PC-3 (cell line): Measurements from ENCODE around the gene TRIM65. TPM values are rescaled to one million over a fixed set of nuclear protein-coding genes. Genes with fewer than 3 reads are reported as not detected.
"Not testable (repeated sequence)": the region's sequence is repeated elsewhere in the genome, so short reads cannot be mapped to it uniquely, and the experiment has no call there.

Experiments used
- ATAC-seq: fragments of 200-7000 bp; cut with Tn5 transposase; 2 replicates; pipeline ENCODE4 v1.9.1; 2020; ENCODE audit warnings: mild to moderate bottlenecking, moderate library complexity
- BruUV-seq: library from RNA; stranded (reverse); fragments of 400-500 nt; replicated peaks from 2 replicates; lab custom pipeline; 2021; lab: Mats Ljungman, UMichigan
- CTCF ChIA-PET: fragments of 300-600 bp; sonication (Branson Sonifier 250); formaldehyde crosslinking; loops from one replicate; lab custom pipeline; 2022; ENCODE audit warnings: antibody characterized with exemption; lab: Charles Lee
- POLR2A ChIA-PET: fragments of 300-600 bp; sonication (Branson Sonifier 250); formaldehyde crosslinking; loops from one replicate; lab custom pipeline; 2022; ENCODE audit warnings: antibody characterized with exemption; ENCODE audit not compliant: unreplicated experiment; lab: Charles Lee
- DNase-seq: peaks from one replicate; pipeline ENCODE4 v3.0.0-alpha.2; 2015
- H2AFZ ChIP-seq: fragments of 300-600 bp; sonication (generic); 2 replicates; pipeline ENCODE4 v1.6.0; 2016; ENCODE audit warnings: antibody characterized with exemption, low read length
- H3F3A ChIP-seq: fragments of 300-600 bp; sonication (generic); one replicate; pipeline ENCODE4 v1.6.0; 2017; ENCODE audit warnings: antibody characterized with exemption, low read length, control low read depth, mild to moderate bottlenecking; ENCODE audit not compliant: unreplicated experiment
- H3K27ac ChIP-seq: fragments of 300-600 bp; sonication (generic); 2 replicates; pipeline ENCODE4 v1.5.1; 2016; ENCODE audit warnings: mild to moderate bottlenecking, low read length
- H3K27me3 ChIP-seq: fragments of 300-600 bp; sonication (generic); 2 replicates; pipeline ENCODE4 v1.6.1; 2016; ENCODE audit warnings: low read length, mixed read lengths
- H3K36me3 ChIP-seq: fragments of 300-600 bp; sonication (generic); 2 replicates; pipeline ENCODE4 v1.6.1; 2016; ENCODE audit warnings: low read depth, mixed run types, low read length, mixed read lengths
- H3K4me1 ChIP-seq: fragments of 300-600 bp; sonication (generic); 2 replicates; pipeline ENCODE4 v1.5.1; 2016; ENCODE audit warnings: low read length; ENCODE audit not compliant: insufficient read depth
- H3K4me2 ChIP-seq: fragments of 300-600 bp; sonication (generic); 2 replicates; pipeline ENCODE4 v1.6.0; 2016; ENCODE audit warnings: low read length
- H3K4me3 ChIP-seq: fragments of 300-600 bp; sonication (generic); 2 replicates; pipeline ENCODE4 v1.5.1; 2016; ENCODE audit warnings: mild to moderate bottlenecking, low read length, mixed read lengths
- H3K79me2 ChIP-seq: fragments of 300-600 bp; sonication (generic); 2 replicates; pipeline ENCODE4 v1.6.1; 2017; ENCODE audit warnings: low read length, mixed read lengths
- H3K9ac ChIP-seq: fragments of 300-600 bp; sonication (generic); 2 replicates; pipeline ENCODE4 v1.6.0; 2016; ENCODE audit warnings: mild to moderate bottlenecking, low read length
- H3K9me2 ChIP-seq: fragments of 300-600 bp; sonication (generic); replicated peaks from 2 replicates; pipeline ENCODE4 v1.6.1; 2016; ENCODE audit warnings: mixed run types, low read length, mixed read lengths
- H3K9me3 ChIP-seq: fragments of 300-600 bp; sonication (generic); 2 replicates; pipeline ENCODE4 v1.6.1; 2016; ENCODE audit warnings: low read length, mixed read lengths
- H4K20me1 ChIP-seq: fragments of 300-600 bp; sonication (generic); 2 replicates; pipeline ENCODE4 v1.6.1; 2016; ENCODE audit warnings: low read length, mixed read lengths
- EZH2 ChIP-seq: fragments of 300-600 bp; sonication (generic); IDR thresholded peaks from one replicate; pipeline ENCODE4 v1.6.1; 2017; ENCODE audit warnings: antibody characterized with exemption, mild to moderate bottlenecking, low read length; ENCODE audit not compliant: unreplicated experiment
- EZH2phosphoT487 ChIP-seq: fragments of 300-600 bp; sonication (generic); IDR thresholded peaks from 2 replicates; pipeline ENCODE4 v1.6.1; 2018; ENCODE audit warnings: mild to moderate bottlenecking, antibody characterized with exemption, low read length, borderline replicate concordance
- intact Hi-C: fragments of 100-400 bp; cut with micrococcal nuclease; formaldehyde crosslinking; loops from 2 replicates; pipeline ENCODE4 v1.9.0; 2023
- total RNA-seq: library from RNA; depleted of rRNA; stranded (reverse); fragments of >200 nt; gene quantifications from 2 replicates; pipeline ENCODE4 v1.2.3, GENCODE V29; 2014
- TF ChIP-seq, protein P1 (sequence below): fragments of 300-600 bp; sonication (generic); conservative IDR thresholded peaks from 2 replicates; pipeline ENCODE4 v1.5.1; 2017; ENCODE audit warnings: antibody characterized with exemption, low read depth, mild to moderate bottlenecking, low read length

TRIM65 gene
- total RNA-seq, 1 experiment from 2014 or later, result 32.3 TPM

DNA sequence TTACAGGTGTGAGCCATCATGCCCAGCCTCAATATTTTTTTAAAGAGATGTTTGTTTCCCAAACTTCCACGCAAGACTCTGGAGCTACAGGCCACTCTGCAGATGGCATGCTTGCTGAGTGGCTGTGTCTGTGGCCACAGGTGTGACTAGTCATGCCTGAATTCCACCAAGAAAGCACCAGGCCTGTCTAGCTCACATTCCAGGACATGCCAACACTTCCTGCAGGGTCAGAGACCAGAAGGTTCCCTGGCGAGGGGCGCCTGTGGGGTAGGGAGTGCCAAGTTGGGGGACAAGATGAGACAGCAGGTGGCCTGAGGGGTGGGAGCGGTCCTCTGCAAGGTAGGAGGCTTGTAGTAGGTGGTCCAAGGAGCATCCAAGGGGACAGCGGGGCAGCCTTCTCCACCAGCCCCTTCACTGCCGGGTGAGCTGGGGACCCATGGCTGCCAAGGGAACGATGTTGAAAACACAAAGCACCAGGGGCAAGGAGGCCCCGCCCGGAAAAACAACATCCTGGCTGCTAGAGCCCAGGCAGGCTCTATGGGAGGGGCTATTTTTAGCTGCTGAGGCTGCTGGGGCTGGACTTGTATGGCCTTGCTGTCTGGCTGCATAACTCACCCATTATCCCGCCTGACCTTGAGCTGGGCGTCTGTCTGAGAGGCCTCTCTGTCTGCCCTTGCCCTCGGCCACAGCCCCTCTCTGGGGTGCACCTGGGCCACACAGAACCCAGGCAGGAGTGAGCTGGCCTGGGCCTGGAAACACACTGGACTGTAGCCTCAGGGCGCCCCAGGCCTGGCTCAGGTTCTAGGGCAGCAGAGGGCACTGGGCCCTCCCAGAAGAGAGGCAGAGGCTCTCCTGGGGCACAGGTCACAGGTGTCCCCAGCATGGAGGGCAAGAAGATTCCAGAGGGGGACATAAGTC, 24.1 kb downstream of the TRIM65 start:
- ChIA-PET POLR2A (interaction anchor here (0.6 to 1.1 kb wide), 3 partner anchors 9 to 93 kb away, joined by 5 to 29 read pairs (median 8); partner anchors contain the start of gene WBP2), CTCF (interaction anchor here (0.6 kb wide), 1 partner anchor 17 kb away, joined by 3 read pairs; the partner anchor contains the start of gene WBP2)
- H3K9me2 ChIP-seq, result no peaks in the 10 kb centered on the region
- peaks cover 3% of the 10 kb centered on the region; the same call in 1 of the 2 replicates for H3K36me3 ChIP-seq
- no TSS peak for BruUV-seq
- ATAC-seq (peak; percentile 16), DNase-seq (peak; percentile 80)
- no peaks in the 10 kb centered on the region for H3K9me3 ChIP-seq
- H3K9ac ChIP-seq, result no peak overlapping the region
- peaks cover 36% of the 10 kb centered on the region for H3K4me1 ChIP-seq
- peak overlapping the region; percentile 42; the same call in 1 of the 2 replicates for H2AFZ ChIP-seq
- H3K27me3 ChIP-seq, result no peaks in the 10 kb centered on the region
- H3K27ac ChIP-seq, result peak overlapping the region; percentile 62
- intact Hi-C loops, result no loop called here
- H3K4me2 ChIP-seq, result peak overlapping the region; percentile 38
- no peak for TF ChIP-seq EZH2
- TF ChIP-seq, protein P1, sequence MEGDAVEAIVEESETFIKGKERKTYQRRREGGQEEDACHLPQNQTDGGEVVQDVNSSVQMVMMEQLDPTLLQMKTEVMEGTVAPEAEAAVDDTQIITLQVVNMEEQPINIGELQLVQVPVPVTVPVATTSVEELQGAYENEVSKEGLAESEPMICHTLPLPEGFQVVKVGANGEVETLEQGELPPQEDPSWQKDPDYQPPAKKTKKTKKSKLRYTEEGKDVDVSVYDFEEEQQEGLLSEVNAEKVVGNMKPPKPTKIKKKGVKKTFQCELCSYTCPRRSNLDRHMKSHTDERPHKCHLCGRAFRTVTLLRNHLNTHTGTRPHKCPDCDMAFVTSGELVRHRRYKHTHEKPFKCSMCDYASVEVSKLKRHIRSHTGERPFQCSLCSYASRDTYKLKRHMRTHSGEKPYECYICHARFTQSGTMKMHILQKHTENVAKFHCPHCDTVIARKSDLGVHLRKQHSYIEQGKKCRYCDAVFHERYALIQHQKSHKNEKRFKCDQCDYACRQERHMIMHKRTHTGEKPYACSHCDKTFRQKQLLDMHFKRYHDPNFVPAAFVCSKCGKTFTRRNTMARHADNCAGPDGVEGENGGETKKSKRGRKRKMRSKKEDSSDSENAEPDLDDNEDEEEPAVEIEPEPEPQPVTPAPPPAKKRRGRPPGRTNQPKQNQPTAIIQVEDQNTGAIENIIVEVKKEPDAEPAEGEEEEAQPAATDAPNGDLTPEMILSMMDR, result no peak
- no peak for TF ChIP-seq EZH2phosphoT487
- no peaks in the 10 kb centered on the region for H4K20me1 ChIP-seq
- peaks cover 21% of the 10 kb centered on the region for H3K79me2 ChIP-seq
- H3K4me3 ChIP-seq, result no peak overlapping the region
- no peaks in the 10 kb centered on the region for H3F3A ChIP-seq

DNA sequence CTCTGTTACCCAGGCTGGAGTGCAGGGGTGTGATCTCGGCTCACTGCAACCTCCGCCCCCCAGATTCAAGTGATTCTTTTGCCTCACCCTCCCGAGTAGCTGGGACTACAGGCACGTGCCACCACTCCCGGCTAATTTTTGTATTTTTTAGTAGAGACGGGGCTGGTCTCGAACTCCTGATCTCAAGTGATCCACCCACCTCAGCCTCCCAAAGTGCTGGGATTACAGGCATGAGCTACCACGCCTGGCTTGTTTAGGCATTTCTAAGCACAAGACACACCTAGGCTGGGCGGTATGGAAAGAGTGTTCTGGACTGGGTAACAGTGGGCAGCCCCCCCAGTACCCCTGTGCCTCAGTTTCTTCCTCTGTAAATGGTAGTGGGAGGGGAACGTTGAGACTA, 26.5 kb downstream of the TRIM65 start:
- H3K4me1 ChIP-seq, result peaks cover 18% of the 10 kb centered on the region
- H3K9ac ChIP-seq, H4K20me1 ChIP-seq, H2AFZ ChIP-seq, ATAC-seq, H3K36me3 ChIP-seq, H3K4me3 ChIP-seq, CTCF ChIA-PET, BruUV-seq, DNase-seq, H3K27me3 ChIP-seq, H3K4me2 ChIP-seq, intact Hi-C loops, H3K27ac ChIP-seq, H3K9me2 ChIP-seq, H3F3A ChIP-seq, POLR2A ChIA-PET, H3K79me2 ChIP-seq, H3K9me3 ChIP-seq: not testable (repeated sequence)

DNA sequence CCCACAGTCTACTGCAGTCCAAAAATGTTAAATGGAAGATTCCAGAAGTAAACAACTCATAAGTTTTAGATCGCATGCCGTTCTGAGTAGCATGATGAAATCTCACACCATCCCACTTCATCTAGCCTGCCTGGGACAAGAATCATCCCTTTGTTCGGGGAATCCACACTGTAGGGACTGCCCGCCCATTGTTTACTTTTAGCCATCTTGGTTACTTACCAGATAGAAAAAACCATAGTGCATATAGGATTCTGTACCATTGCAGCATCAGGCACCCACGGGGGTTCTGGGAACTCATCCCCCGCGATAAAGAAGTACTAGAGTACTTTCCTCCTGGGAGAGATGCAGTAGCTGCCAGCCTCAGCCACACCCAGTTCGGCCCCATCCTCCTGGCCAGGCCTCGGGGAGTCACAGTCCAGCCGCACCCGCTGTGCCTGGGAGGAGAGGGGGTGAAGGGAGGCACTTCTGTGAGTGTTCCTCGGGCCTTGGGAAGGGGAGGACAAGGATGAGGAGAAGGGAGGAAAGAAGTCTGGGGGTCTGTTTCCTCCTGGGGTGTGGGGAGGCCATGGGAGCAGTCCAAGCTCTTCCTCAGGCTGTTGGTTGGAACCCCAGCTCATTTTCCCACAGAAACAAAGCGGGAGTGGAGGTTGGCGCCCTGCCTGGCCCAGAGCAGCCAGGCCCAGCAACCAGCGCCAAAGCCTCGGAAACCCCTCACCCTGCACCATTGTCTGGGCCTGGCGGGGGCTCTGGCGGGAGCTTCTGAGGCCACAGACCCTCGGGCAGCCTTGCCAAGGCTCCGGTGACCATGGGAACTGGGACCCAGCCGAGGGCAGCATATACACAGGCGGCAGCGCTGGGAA, 27.2 kb downstream of the TRIM65 start:
- ATAC-seq (peak; percentile 11; the same call in 1 of the 2 replicates), DNase-seq (no peak)
- H3K79me2 ChIP-seq, result no peaks in the 10 kb centered on the region
- peaks cover 3% of the 10 kb centered on the region; the same call in 1 of the 2 replicates for H3K36me3 ChIP-seq
- BruUV-seq, result no TSS peak
- TF ChIP-seq, protein P1, result no peak
- TF ChIP-seq EZH2, result no peak
- TF ChIP-seq EZH2phosphoT487, result no peak
- H3K4me1 ChIP-seq, result peaks cover 17% of the 10 kb centered on the region
- intact Hi-C loops, result no loop called here
- no peaks in the 10 kb centered on the region for H3K27me3 ChIP-seq
- H3K4me3 ChIP-seq, result no peak overlapping the region
- H3K9me2 ChIP-seq, result no peaks in the 10 kb centered on the region
- no peaks in the 10 kb centered on the region for H3F3A ChIP-seq
- POLR2A ChIA-PET, result no interaction called here
- 0 out of 2 replicates have a peak overlapping the region, but pooled peaks have one; percentile 13 for H2AFZ ChIP-seq
- H4K20me1 ChIP-seq, result no peaks in the 10 kb centered on the region
- CTCF ChIA-PET, result no interaction called here
- no peak overlapping the region for H3K9ac ChIP-seq
- no peaks in the 10 kb centered on the region for H3K9me3 ChIP-seq
- H3K4me2 ChIP-seq, result no peak overlapping the region
- no peak overlapping the region for H3K27ac ChIP-seq

DNA sequence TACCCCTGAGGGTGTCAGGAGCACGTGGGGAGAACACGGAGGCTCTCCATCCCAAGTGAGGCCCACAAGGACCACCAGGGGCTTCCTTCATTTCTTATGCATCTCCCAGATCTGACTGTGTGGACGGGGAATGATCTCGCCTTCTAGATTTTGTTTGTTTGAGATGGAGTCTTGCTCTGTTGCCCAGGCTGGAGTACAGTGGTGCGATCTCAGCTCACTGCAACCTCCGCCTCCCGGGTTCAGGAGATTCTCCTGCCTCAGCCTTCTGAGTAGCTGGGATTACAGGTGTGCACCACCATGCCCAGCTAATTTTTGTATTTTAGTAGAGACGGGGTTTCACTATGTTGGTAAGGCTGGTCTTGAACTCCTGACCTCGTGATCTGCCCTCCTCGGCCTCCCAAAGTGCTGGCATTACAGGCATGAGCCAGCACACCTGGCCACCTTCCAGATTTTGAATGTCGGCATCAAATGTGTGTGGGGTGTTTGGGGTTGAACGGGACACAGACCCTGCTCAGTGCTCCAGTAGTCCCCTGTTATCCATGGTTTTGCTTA, 27.9 kb downstream of the TRIM65 start:
- CTCF ChIA-PET, H2AFZ ChIP-seq: not testable (repeated sequence)

More for the DNA sequence above, 27.9 kb downstream of the TRIM65 start:
- H3K27ac ChIP-seq, H3F3A ChIP-seq, POLR2A ChIA-PET, H3K79me2 ChIP-seq, intact Hi-C loops, H3K36me3 ChIP-seq, H3K4me2 ChIP-seq, BruUV-seq, ATAC-seq, DNase-seq, H3K9ac ChIP-seq, H3K9me2 ChIP-seq, H3K4me3 ChIP-seq, H4K20me1 ChIP-seq, H3K9me3 ChIP-seq, H3K27me3 ChIP-seq: not testable (repeated sequence)
- H3K4me1 ChIP-seq, result peaks cover 17% of the 10 kb centered on the region
